HepG2 (cell line): Measurements from ENCODE around the gene TOM1L2. TPM values are rescaled to one million over a fixed set of nuclear protein-coding genes. Genes with fewer than 3 reads are reported as not detected.
"Not testable (repeated sequence)": the region's sequence is repeated elsewhere in the genome, so short reads cannot be mapped to it uniquely, and the experiment has no call there.

Experiments
- ATAC-seq: fragments of 200-7000 bp; cut with Tn5 transposase; 3 replicates; pipeline ENCODE4 v1.9.1; 2020; ENCODE audit warnings: mild to moderate bottlenecking, moderate library complexity
- BruUV-seq: library from RNA; stranded (reverse); fragments of 400-500 nt; replicated peaks from 2 replicates; lab custom pipeline; 2021; lab: Mats Ljungman, UMichigan
- CTCF ChIA-PET: fragments of 300-600 bp; formaldehyde crosslinking; extraction: SDS; loops from one replicate; lab custom pipeline; 2021; ENCODE audit warnings: low total read pairs, inconsistent platforms, low intra/inter-chr PET ratio; lab: Yijun Ruan, JAX
- POLR2A ChIA-PET: fragments of 350-600 bp; sonication (Branson Sonifier 250); formaldehyde crosslinking; loops from one replicate; lab custom pipeline; 2020; ENCODE audit warnings: antibody characterized with exemption, inconsistent platforms; lab: Yijun Ruan, JAX
- DNase-seq: peaks from one replicate; pipeline ENCODE4 v3.0.0-alpha.2; 2015; ENCODE audit warnings: low spot score
- FAIRE-seq: peaks from 3 replicates; lab custom pipeline; 2011; peaks lifted over from hg19 to GRCh38; lab: Jason Lieb, UNC
- H2AFZ ChIP-seq: one replicate; pipeline ENCODE4 v1.6.1; 2011; ENCODE audit warnings: low read length, inconsistent platforms
- H3K27ac ChIP-seq: fragments of 300-600 bp; 3 replicates; pipeline ENCODE4 v1.8.0; 2011; ENCODE audit warnings: mixed run types, mild to moderate bottlenecking, mixed read lengths, low read length, inconsistent platforms; ENCODE audit not compliant: insufficient read depth; ENCODE audit errors: extremely low read length
- H3K27me3 ChIP-seq, 2 experiments: fragments of 200-600 bp in 1 of 2; 2 replicates in 1 of 2; 3 replicates in 1 of 2; pipeline versions ENCODE4 v1.6.0 to v1.8.0; 2011; ENCODE audit warnings: low read length in 2 of 2, mild to moderate bottlenecking in 2 of 2, moderate library complexity in 2 of 2, inconsistent platforms in 1 of 2; ENCODE audit not compliant: insufficient read depth in 2 of 2, control insufficient read depth in 1 of 2
- H3K36me3 ChIP-seq, 2 experiments: fragments of 200-600 bp in 1 of 2; replicated peaks in 1 of 2; 2 replicates in 1 of 2; 3 replicates in 1 of 2; pipeline versions ENCODE4 v1.5.1 to v1.8.0; 2011; ENCODE audit warnings: low read length in 2 of 2, inconsistent platforms in 1 of 2; ENCODE audit not compliant: insufficient read depth in 2 of 2, control insufficient read depth in 1 of 2
- H3K4me1 ChIP-seq: 2 replicates; pipeline ENCODE4 v1.5.1; 2012; ENCODE audit warnings: low read length, inconsistent platforms; ENCODE audit not compliant: insufficient read depth
- H3K4me2 ChIP-seq: 2 replicates; pipeline ENCODE4 v1.6.0; 2011; ENCODE audit warnings: low read depth, low read length, inconsistent platforms
- H3K4me3 ChIP-seq, 3 experiments: fragments of 200-600 bp in 1 of 3; sonication (generic), shearing (Covaris generic) in 1 of 3; replicated peaks in 1 of 3; 2 replicates each; pipeline ENCODE4 v1.5.1; 2011 to 2016; ENCODE audit warnings: low read length in 3 of 3, inconsistent platforms in 2 of 3, low read depth in 2 of 3, mild to moderate bottlenecking in 2 of 3, control low read depth in 1 of 3, mixed read lengths in 1 of 3; ENCODE audit not compliant: insufficient read depth in 1 of 3
- H3K79me2 ChIP-seq: one replicate; pipeline ENCODE4 v1.6.1; 2011; ENCODE audit warnings: low read length, inconsistent platforms; ENCODE audit not compliant: insufficient read depth
- H3K9ac ChIP-seq: 2 replicates; pipeline ENCODE4 v1.6.0; 2011; ENCODE audit warnings: mild to moderate bottlenecking, low read depth, low read length, inconsistent platforms; ENCODE audit not compliant: insufficient read depth
- H3K9me3 ChIP-seq: 2 replicates; pipeline ENCODE4 v1.5.1; 2012; ENCODE audit warnings: mild to moderate bottlenecking, low read length
- H4K20me1 ChIP-seq: 2 replicates; pipeline ENCODE4 v1.6.0; 2011; ENCODE audit warnings: inconsistent platforms, mild to moderate bottlenecking, low read length, moderate library complexity; ENCODE audit not compliant: insufficient read depth
- CHD4 ChIP-seq: fragments of 200-600 bp; sonication (generic); IDR thresholded peaks from 2 replicates; pipeline ENCODE4 v1.7.0; 2017; ENCODE audit warnings: mild to moderate bottlenecking, low read length, borderline replicate concordance
- KDM1A ChIP-seq: IDR thresholded peaks from 2 replicates; pipeline ENCODE4 v1.6.1; 2016; ENCODE audit warnings: missing compliant biosample characterization
- KLF16 ChIP-seq, 2 experiments: sonication (generic) in 1 of 2; formaldehyde crosslinking in 1 of 2; IDR thresholded peaks; 2 replicates each; pipeline versions ENCODE4 v1.6.1 to v1.8.0; 2016 to 2023; ENCODE audit warnings: missing genetic modification reagents in 2 of 2, missing compliant biosample characterization in 1 of 2
- ZMYM3 ChIP-seq: sonication (generic); formaldehyde crosslinking; IDR thresholded peaks from 2 replicates; pipeline ENCODE4 v1.5.1; 2020; ENCODE audit warnings: mild to moderate bottlenecking, missing genetic modification reagents
- ZNF44 ChIP-seq: sonication (generic); formaldehyde crosslinking; IDR thresholded peaks from 2 replicates; pipeline ENCODE4 v1.5.1; 2020; ENCODE audit warnings: mild to moderate bottlenecking, missing genetic modification reagents
- ZNF629 ChIP-seq: sonication (generic); formaldehyde crosslinking; conservative IDR thresholded peaks from 2 replicates; pipeline ENCODE4 v1.5.0; 2020; ENCODE audit warnings: missing genetic modification reagents
- WGBS: methylation state at CpG from one replicate; pipeline ENCODE4 v1.1.6; 2017; ENCODE audit warnings: low lambda C conversion rate; 5-methylcytosine and 5-hydroxymethylcytosine counted together
- in situ Hi-C: cut with HindIII; loops from 2 replicates; pipeline ENCODE4 v1.10.0; 2017; ENCODE audit warnings: low pct_unique_long_range_greater_than_20kb; ENCODE audit not compliant: extremely low pct_ligation_motif_present
- intact Hi-C: fragments of 100-400 bp; cut with micrococcal nuclease; formaldehyde crosslinking; loops from one replicate; pipeline ENCODE4 v1.10.0; 2022; ENCODE audit not compliant: unreplicated experiment
- polyA plus RNA-seq, 8 experiments: library from polyadenylated mRNA; depleted of rRNA in 3 of 8; stranded (reverse) in 7 of 8; unstranded in 1 of 8; fragments of >200 nt; fragmentation: Illumina TruSeq in 4 of 8; extraction: Trizol in 4 of 8; gene quantifications; 2 replicates each; pipeline versions ENCODE4 v1.2.1 to v1.2.3, GENCODE V29; 2011 to 2016; ENCODE audit warnings: low read depth in 4 of 8, missing spikeins in 1 of 8, mixed read lengths in 1 of 8; ENCODE audit not compliant: insufficient read depth in 1 of 8
- total RNA-seq, 5 experiments: library from RNA; depleted of rRNA; stranded (reverse); fragments of >200 nt; fragmentation: Illumina TruSeq; extraction: Trizol; gene quantifications; 2 replicates each; pipeline ENCODE4 v1.2.3, GENCODE V29; 2016; ENCODE audit warnings: low read depth in 1 of 5

TOM1L2 gene
- total and polyA plus RNA-seq, 2 of the 13 experiments (the other 11 are each of a cell fraction or from before 2014, with no cell fraction given): 4.7 to 7.4 TPM

DNA sequence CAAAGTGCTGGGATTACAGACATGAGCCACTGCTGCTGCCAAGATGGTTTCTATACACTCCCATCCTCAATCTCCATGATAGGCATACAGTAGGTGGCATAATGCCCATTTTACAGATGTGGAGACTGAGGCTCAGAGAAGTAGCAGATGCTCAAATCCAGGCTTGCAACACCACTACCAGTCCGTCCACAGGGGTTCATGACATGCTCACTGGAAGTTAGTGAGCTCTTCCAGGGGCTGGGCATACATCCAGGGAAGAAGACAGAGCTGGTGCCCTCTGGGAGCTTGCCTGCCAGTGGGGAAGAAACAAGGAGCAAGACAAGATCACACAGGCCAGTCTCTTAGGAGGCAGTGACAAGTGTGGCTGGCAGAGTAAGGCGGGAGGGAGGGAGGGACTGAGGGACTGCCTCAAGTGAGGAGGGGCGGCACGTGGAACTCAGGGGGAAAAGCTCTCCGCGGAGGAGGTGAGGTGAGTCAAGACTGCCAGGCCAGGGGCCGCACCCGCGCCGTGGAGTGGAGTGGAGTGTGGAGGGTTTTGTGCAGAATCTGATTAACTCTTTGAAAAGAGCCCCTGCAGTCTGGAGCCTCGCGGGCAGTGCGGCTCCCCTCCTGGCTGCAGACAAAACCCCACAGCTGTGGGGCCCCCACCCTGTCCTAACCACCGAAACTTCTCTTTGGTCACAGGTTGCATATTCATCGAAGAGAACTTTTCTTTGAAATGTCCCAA, 163.3 kb downstream of the TOM1L2 start:
- in situ Hi-C loops: no loop called here

GRCh38 chr17:17808200-17808599, 164.0 kb downstream of the TOM1L2 start:
- intact Hi-C loops, H3K4me2 ChIP-seq, H3K27me3 ChIP-seq, POLR2A ChIA-PET, DNase-seq, FAIRE-seq, ATAC-seq, H3K9me3 ChIP-seq, CTCF ChIA-PET, BruUV-seq, H3K4me3 ChIP-seq, H3K9ac ChIP-seq, H4K20me1 ChIP-seq, H3K27ac ChIP-seq, H2AFZ ChIP-seq, in situ Hi-C loops, H3K79me2 ChIP-seq: not testable (repeated sequence)
- WGBS: 97% methylated on average over 5 of the region's 5 CpGs
- Histone ChIP-seq H3K36me3 (peaks cover 11 to 13% of the 10 kb centered on the region in 2 experiments), H3K4me1 (peaks cover 47% of the 10 kb centered on the region)

More for the DNA sequence above, 163.3 kb downstream of the TOM1L2 start:
- peaks cover 11% of the 10 kb centered on the region in 2 experiments for H3K36me3 ChIP-seq
- H3K27me3 ChIP-seq: no peaks in the 10 kb centered on the region
- no peak for DNase-seq
- H4K20me1 ChIP-seq: 0 out of 2 replicates have a peak, but pooled peaks cover 4% of the 10 kb centered on the region
- TF ChIP-seq ZNF44 (CRISPR knock-in tag) (no peak), ZNF629 (CRISPR knock-in tag) (peak; percentile 97), ZMYM3 (CRISPR knock-in tag) (peak; percentile 68), CHD4 (peak; percentile 78; the same call in 1 of the 2 replicates), KLF16 (CRISPR knock-in tag; IDR thresholded peaks at IDR 0.05) (no peak), KDM1A (0 out of 2 replicates have a peak, but pooled peaks have one; percentile 54)
- intact Hi-C loops: no loop called here
- peaks cover 47% of the 10 kb centered on the region for H3K4me1 ChIP-seq
- no peak overlapping the region for H3K4me2 ChIP-seq
- no peak overlapping the region for H3K27ac ChIP-seq
- BruUV-seq: no TSS peak
- no peak overlapping the region for H2AFZ ChIP-seq
- ChIA-PET CTCF (no interaction called here), POLR2A (no interaction called here)
- H3K4me3 ChIP-seq: no peak overlapping the region
- no peaks in the 10 kb centered on the region for H3K9me3 ChIP-seq
- FAIRE-seq: no peak
- ATAC-seq: no peak
- 99% methylated on average over 7 of the region's 15 CpGs for WGBS
- no peaks in the 10 kb centered on the region for H3K79me2 ChIP-seq
- H3K9ac ChIP-seq: no peak overlapping the region
